ENCODE results near the gene TRAF2. TPM values are rescaled to one million over a fixed set of nuclear protein-coding genes. Genes with fewer than 3 reads are reported as not detected.
A peak's percentile ranks its signal among the peaks of the same experiment; 100 is the strongest.

TRAF2 gene
- polyA plus RNA-seq, 3 donors, result 15.3 to 17.4 (median 16.4) TPM

DNA sequence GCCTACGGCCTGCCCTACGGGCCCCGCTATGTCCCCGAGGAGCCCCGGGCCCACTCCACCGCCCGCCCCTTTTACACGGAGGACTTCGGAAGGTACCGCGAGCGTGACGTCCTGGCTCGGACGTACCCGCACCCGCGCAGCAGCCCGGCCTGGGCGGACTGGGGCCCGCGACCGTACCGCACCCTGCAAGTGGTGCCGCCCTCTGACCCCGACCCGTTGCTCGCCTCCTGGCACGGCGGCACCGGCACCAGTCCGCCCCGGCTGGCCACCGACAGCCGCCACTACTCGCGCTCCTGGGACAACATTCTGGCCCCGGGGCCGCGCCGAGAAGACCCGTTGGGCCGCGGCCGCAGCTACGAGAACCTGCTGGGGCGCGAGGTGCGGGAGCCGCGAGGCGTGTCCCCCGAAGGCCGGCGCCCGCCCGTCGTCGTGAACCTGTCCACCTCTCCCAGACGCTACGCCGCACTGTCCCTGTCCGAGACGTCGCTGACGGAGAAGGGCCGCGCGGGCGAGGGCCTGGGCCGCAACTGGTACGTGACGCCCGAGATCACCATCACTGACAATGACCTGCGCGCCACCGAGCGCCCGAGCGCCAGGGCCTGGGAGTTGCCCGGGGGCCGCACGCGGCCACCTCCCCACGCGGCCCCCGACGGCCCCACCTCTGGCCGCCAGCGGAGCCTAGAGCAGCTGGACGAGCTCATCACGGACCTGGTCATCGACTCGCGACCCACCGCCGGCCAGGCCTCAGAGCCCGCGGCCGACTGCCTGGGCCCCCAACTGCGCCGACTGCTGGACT lies 40.7 kb upstream of the TRAF2 start:
- no peak for DNase-seq

- DNase-seq, result no peak
These were observed 39.8 kb upstream of the TRAF2 start for GRCh38 chr9:136846376-136847087.

GRCh38 chr9:136847088-136847825 lies 39.1 kb upstream of the TRAF2 start:
- DNase-seq, result no peak

DNA sequence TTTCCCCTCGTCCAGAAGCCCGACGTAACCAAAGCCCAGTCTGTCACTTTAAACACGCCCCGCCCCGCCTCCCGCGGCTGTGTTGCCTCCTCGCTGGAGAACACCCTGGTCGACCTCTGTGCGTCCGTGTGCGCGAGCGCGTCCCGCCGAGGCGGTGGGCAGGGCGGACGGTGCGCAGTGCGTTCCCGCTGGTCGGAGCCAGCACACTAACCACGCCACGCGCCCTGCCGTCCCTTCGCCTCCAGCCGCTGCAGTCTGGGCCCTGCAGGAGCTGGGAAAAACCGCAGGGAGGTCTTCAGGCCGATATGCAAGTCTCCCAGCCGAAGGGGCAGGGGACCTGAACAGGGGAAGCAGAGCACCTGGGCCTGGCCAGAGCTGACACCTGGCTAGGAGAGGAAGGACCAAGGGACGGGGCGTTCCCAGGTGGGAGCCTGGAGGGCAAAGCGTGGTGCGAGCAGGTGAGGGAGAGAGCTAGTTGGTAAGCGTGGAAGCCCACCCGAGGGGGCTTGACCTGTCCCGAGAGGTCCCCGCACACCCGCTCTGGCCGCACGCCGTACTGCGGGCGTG lies 38.4 kb upstream of the TRAF2 start:
- DNase-seq, result peak; percentile 46

DNA sequence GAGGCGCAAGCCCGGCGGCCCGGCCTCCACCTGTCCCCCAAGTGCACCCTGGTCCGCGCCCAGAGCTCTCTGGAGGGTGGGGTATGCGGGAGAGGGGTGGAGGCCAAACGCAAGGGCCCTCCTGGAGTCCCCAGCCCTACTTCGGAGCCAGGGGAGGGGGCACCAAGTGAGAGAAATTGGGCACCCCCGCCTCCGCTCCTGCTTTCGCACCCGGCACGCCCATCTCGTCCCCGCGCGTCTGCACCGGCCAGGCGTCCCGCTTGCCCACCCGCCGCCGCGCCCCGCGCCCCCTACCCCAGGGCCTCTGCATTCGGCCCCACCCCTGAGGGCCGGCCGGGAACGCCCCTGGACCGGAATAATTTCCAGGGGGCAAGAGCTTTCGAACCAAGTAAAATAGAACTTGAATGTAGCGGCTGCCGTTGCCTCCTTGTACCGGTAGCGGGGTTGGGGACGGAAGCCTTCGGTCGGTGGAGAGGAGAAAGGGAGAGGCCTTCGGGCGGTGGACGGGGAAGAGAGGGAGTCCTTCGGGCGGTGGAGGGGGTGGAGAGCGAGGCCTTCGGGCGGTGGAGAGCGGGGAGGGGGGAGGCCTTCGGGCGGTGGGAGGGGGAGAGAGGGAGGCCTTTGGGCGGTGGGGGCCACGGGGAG lies 37.8 kb upstream of the TRAF2 start:
- DNase-seq, result peak; percentile 37

- DNase-seq, result peak; percentile 98
These were observed 37.0 kb upstream of the TRAF2 start, which contains the start of gene PHPT1 for GRCh38 chr9:136849038-136849959. Gene PHPT1 (plus strand): TSS chr9:136849409. CDS start chr9:136849431, 22 bp downstream.

- no peak for DNase-seq
These were observed 36.1 kb upstream of the TRAF2 start for GRCh38 chr9:136849960-136850865.

DNA sequence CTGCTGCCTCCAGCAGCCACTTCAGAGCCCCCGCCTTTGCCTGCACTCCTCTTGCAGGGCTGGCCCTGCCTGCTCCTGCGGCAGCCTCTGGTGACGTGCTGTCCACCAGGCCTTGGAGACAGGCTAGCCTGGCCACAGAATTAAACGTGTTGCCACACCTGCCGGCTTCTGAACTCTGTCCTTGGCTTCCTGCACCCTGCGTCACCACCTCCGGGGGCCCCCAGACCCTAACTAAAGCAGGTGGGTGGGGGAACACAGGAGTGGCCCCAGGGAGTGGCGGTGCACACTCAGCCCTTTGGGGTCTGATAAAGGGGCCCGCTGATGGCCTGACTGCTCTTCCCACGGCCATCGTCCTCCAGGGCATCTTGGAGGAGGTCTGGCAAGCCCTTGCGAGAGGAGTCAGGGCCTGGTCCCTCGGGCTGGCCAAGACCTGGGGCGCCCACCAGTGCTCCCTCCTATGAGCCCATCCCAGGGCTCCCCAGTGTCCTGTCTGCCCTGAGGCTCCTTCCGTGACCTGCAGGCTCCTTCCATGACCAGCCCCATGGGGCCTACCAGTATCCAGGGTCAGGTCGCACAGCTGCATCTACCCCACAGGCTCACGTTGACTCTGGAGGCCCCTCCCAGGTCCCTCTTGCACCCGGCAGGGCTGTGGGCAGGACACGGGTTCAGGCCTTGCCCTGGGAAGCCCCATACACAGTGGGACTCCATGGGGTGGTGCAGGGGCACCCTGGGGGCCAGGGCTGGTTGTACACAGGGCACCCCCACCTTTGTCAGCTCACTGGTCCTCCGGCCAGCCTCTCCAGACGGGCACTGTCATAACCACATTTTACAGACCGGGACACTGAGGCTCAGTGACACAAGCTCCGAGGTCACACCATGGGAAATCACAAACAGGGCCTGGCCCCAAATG lies 35.2 kb upstream of the TRAF2 start:
- DNase-seq, result no peak

DNA sequence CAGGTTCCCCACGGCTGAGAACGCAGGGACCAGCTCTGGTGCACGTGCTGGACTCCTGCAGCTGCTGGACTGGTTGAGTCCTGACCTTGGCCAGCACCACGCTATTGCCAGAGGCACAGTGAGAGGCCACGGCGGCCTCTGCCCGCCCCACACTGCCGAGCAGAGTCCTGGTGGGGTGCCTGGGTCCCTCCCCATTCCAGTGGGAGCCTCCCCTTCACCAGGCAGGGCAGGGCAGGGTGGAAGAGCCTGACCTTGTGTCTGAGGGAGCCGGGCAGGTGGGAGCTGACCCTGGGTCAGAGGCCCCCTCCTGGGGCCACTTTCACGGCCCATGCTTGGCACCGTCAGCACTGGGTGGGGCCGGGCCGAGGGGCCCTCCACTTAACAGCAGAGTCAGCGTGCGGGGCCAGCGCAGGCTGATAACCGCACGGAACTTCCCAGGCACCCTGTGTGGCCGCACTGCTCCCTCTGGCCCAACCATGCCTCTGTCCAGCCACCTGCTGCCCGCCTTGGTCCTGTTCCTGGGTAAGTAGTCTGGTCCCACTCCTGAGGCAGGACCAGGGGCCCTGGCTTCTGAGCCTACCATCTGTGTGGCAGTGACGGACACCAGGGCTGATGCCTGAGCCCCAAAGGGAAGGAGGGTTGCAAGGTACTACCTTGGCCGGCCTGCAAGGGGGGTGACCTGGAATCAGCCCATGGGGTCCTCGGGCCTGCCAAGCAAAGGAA lies 34.2 kb upstream of the TRAF2 start, which contains the start of gene MAMDC4:
Gene MAMDC4, plus strand, starts transcription at position 406 of the 723 bp plus-strand sequence. Its CDS starts 71 bp downstream, at position 477.
- no peak for DNase-seq

- DNase-seq, result no peak
These were observed 33.4 kb upstream of the TRAF2 start for GRCh38 chr9:136852664-136853595.

- DNase-seq, result no peak
These were observed 32.7 kb upstream of the TRAF2 start for GRCh38 chr9:136853596-136854112.

- DNase-seq, result no peak
These were observed 32.0 kb upstream of the TRAF2 start for GRCh38 chr9:136854113-136854841.

- no peak for DNase-seq
These were observed 31.4 kb upstream of the TRAF2 start for GRCh38 chr9:136854842-136855460.

- DNase-seq, result no peak
These were observed 30.7 kb upstream of the TRAF2 start for GRCh38 chr9:136855461-136856078.

All from renal pelvis (tissue), 4 donors.